ENCODE results near the gene IL27RA.
"Not testable (repeated sequence)": the region's sequence is repeated elsewhere in the genome, so short reads cannot be mapped to it uniquely, and the experiment has no call there.

Gene IL27RA

GRCh38 chr19:14000691-14001375 lies 30.7 kb upstream of the IL27RA start:
- DNase-seq, result no peak

- no peak for DNase-seq
Observed at GRCh38 chr19:14002571-14003250, 28.9 kb upstream of the IL27RA start.

- no peak for DNase-seq
Observed at GRCh38 chr19:14003251-14004055, 28.1 kb upstream of the IL27RA start.

- no peak for DNase-seq
Observed at GRCh38 chr19:14004619-14005348, 26.8 kb upstream of the IL27RA start.

- peak; percentile 50 to 65 for DNase-seq
Observed at GRCh38 chr19:14005349-14006084, 26.0 kb upstream of the IL27RA start.

- DNase-seq, result peak; percentile 99
Observed at GRCh38 chr19:14006085-14006765, 25.3 kb upstream of the IL27RA start, which contains the start of gene RFX1. Gene RFX1, minus strand, starts transcription at chr19:14006320. Its CDS starts 12,477 bp downstream, at chr19:13993843.

- peak in 1 of 2 experiments; percentile 81 for DNase-seq
Observed at GRCh38 chr19:14006766-14007562, 24.6 kb upstream of the IL27RA start.

- DNase-seq, result no peak
Observed at GRCh38 chr19:14012378-14012915, 19.1 kb upstream of the IL27RA start.

GRCh38 chr19:14015524-14016035 lies 16.0 kb upstream of the IL27RA start:
- no peak for DNase-seq

- no peak for DNase-seq
Observed at GRCh38 chr19:14019100-14019499, 12.5 kb upstream of the IL27RA start.

GRCh38 chr19:14019739-14020138 lies 11.8 kb upstream of the IL27RA start:
- DNase-seq, result not testable (repeated sequence)

- DNase-seq, result no peak
Observed at GRCh38 chr19:14021474-14021873, 10.1 kb upstream of the IL27RA start.

- no peak for DNase-seq
Observed at GRCh38 chr19:14022469-14022868, 9.1 kb upstream of the IL27RA start.

- DNase-seq, result peak; percentile 63 to 64
Observed at GRCh38 chr19:14023404-14024235, 7.9 kb upstream of the IL27RA start.

- not testable (repeated sequence) for DNase-seq
Observed at GRCh38 chr19:14026652-14027192, 4.8 kb upstream of the IL27RA start.

- DNase-seq, result no peak
Observed at GRCh38 chr19:14027856-14028450, 3.6 kb upstream of the IL27RA start, which contains the start of gene RLN3. Gene RLN3, plus strand, starts transcription at chr19:14028148. Its CDS starts 57 bp downstream, at chr19:14028205.

- DNase-seq, result no peak
Observed at GRCh38 chr19:14028901-14029300, 2.7 kb upstream of the IL27RA start.
